ENCODE results near the gene ARHGAP8.
"Not testable (repeated sequence)": the region's sequence is repeated elsewhere in the genome, so short reads cannot be mapped to it uniquely, and the experiment has no call there.

ARHGAP8 gene

GRCh38 chr22:44726439-44726838 lies 25.9 kb upstream of the ARHGAP8 start:
- DNase-seq = no peak

- DNase-seq = no peak
Measured at GRCh38 chr22:44727148-44727547, 25.2 kb upstream of the ARHGAP8 start.

- DNase-seq = no peak
Measured at GRCh38 chr22:44727709-44728108, 24.7 kb upstream of the ARHGAP8 start.

GRCh38 chr22:44728761-44729324 lies 23.5 kb upstream of the ARHGAP8 start:
- no peak for DNase-seq

- no peak for DNase-seq
Measured at GRCh38 chr22:44729391-44730021, 22.9 kb upstream of the ARHGAP8 start.

- DNase-seq = no peak
Measured at GRCh38 chr22:44730022-44730393, 22.4 kb upstream of the ARHGAP8 start.

- DNase-seq = no peak
Measured at GRCh38 chr22:44730490-44731356, 21.7 kb upstream of the ARHGAP8 start.

- DNase-seq = no peak
Measured at GRCh38 chr22:44731357-44731970, 20.9 kb upstream of the ARHGAP8 start.

- no peak for DNase-seq
Measured at GRCh38 chr22:44732017-44732561, 20.3 kb upstream of the ARHGAP8 start.

- DNase-seq = no peak
Measured at GRCh38 chr22:44732661-44733060, 19.7 kb upstream of the ARHGAP8 start.

GRCh38 chr22:44733426-44734106 lies 18.8 kb upstream of the ARHGAP8 start:
- DNase-seq = no peak

- no peak for DNase-seq
Measured at GRCh38 chr22:44734278-44734677, 18.1 kb upstream of the ARHGAP8 start.

GRCh38 chr22:44734801-44735517 lies 17.4 kb upstream of the ARHGAP8 start:
- no peak for DNase-seq

GRCh38 chr22:44735518-44736428 lies 16.6 kb upstream of the ARHGAP8 start:
- peak; percentile 68 for DNase-seq

- no peak for DNase-seq
Measured at GRCh38 chr22:44736581-44737405, 15.6 kb upstream of the ARHGAP8 start.

GRCh38 chr22:44737406-44738346 lies 14.7 kb upstream of the ARHGAP8 start:
- no peak for DNase-seq

- no peak for DNase-seq
Measured at GRCh38 chr22:44738347-44738715, 14.0 kb upstream of the ARHGAP8 start.

- no peak for DNase-seq
Measured at GRCh38 chr22:44739024-44739423, 13.4 kb upstream of the ARHGAP8 start.

GRCh38 chr22:44739666-44740065 lies 12.7 kb upstream of the ARHGAP8 start:
- not testable (repeated sequence) for DNase-seq

Data from central memory CD4-positive, alpha-beta T cell (primary cell).